ENCODE results near the gene TEX38.

Gene TEX38

GRCh38 chr1:46675549-46676314 is 4.1 kb downstream of the TEX38 start:
- no peak overlapping the region; the same call in 1 of the 2 replicates for H3K9ac ChIP-seq (ENCODE audit: low read depth, low read length)
- peaks cover 31% of the 10 kb centered on the region for H3K4me1 ChIP-seq (ENCODE audit: control insufficient read depth, insufficient read depth, low read length)
- H3K27me3 ChIP-seq (ENCODE audit: control insufficient read depth, insufficient read depth, low read length) = no peaks in the 10 kb centered on the region
- H3K27ac ChIP-seq (ENCODE audit: low read depth, low read length) = peak overlapping the region; percentile 56
- H3K36me3 ChIP-seq (ENCODE audit: control insufficient read depth, insufficient read depth, low read length) = peaks cover 54% of the 10 kb centered on the region
- no peak overlapping the region for H3K4me3 ChIP-seq (ENCODE audit: low read depth, low read length)
- H3K9me3 ChIP-seq (ENCODE audit: control insufficient read depth, insufficient read depth, low read length) = no peaks in the 10 kb centered on the region

- Histone ChIP-seq H3K27ac (ENCODE audit: low read depth, low read length) (no peak overlapping the region), H3K27me3 (ENCODE audit: control insufficient read depth, insufficient read depth, low read length) (no peaks in the 10 kb centered on the region), H3K36me3 (ENCODE audit: control insufficient read depth, insufficient read depth, low read length) (peaks cover 59% of the 10 kb centered on the region), H3K4me3 (ENCODE audit: low read depth, low read length) (no peak overlapping the region), H3K4me1 (ENCODE audit: control insufficient read depth, insufficient read depth, low read length) (peaks cover 31% of the 10 kb centered on the region), H3K9me3 (ENCODE audit: control insufficient read depth, insufficient read depth, low read length) (no peaks in the 10 kb centered on the region), H3K9ac (ENCODE audit: low read depth, low read length) (no peak overlapping the region)
Measured at GRCh38 chr1:46676531-46676930, 4.9 kb downstream of the TEX38 start.

GRCh38 chr1:46677339-46677738 is 5.7 kb downstream of the TEX38 start:
- no peaks in the 10 kb centered on the region for H3K9me3 ChIP-seq (ENCODE audit: control insufficient read depth, insufficient read depth, low read length)
- H3K36me3 ChIP-seq (ENCODE audit: control insufficient read depth, insufficient read depth, low read length) = peaks cover 67% of the 10 kb centered on the region
- peak overlapping the region; percentile 12; the same call in 1 of the 2 replicates for H3K4me3 ChIP-seq (ENCODE audit: low read depth, low read length)
- H3K9ac ChIP-seq (ENCODE audit: low read depth, low read length) = no peak overlapping the region
- H3K4me1 ChIP-seq (ENCODE audit: control insufficient read depth, insufficient read depth, low read length) = peaks cover 31% of the 10 kb centered on the region
- H3K27me3 ChIP-seq (ENCODE audit: control insufficient read depth, insufficient read depth, low read length) = no peaks in the 10 kb centered on the region
- H3K27ac ChIP-seq (ENCODE audit: low read depth, low read length) = peak overlapping the region; percentile 62

- Histone ChIP-seq H3K27ac (ENCODE audit: low read depth, low read length) (no peak overlapping the region), H3K36me3 (ENCODE audit: control insufficient read depth, insufficient read depth, low read length) (peaks cover 88% of the 10 kb centered on the region), H3K9ac (ENCODE audit: low read depth, low read length) (no peak overlapping the region), H3K4me1 (ENCODE audit: control insufficient read depth, insufficient read depth, low read length) (peaks cover 28% of the 10 kb centered on the region), H3K27me3 (ENCODE audit: control insufficient read depth, insufficient read depth, low read length) (no peaks in the 10 kb centered on the region), H3K4me3 (ENCODE audit: low read depth, low read length) (no peak overlapping the region), H3K9me3 (ENCODE audit: control insufficient read depth, insufficient read depth, low read length) (no peaks in the 10 kb centered on the region)
Measured at GRCh38 chr1:46679789-46680573, 8.3 kb downstream of the TEX38 start.

GRCh38 chr1:46681333-46682034 is 9.8 kb downstream of the TEX38 start:
- Histone ChIP-seq H3K4me3 (ENCODE audit: low read depth, low read length) (no peak overlapping the region), H3K27me3 (ENCODE audit: control insufficient read depth, insufficient read depth, low read length) (no peaks in the 10 kb centered on the region), H3K9me3 (ENCODE audit: control insufficient read depth, insufficient read depth, low read length) (no peaks in the 10 kb centered on the region), H3K36me3 (ENCODE audit: control insufficient read depth, insufficient read depth, low read length) (peaks cover 89% of the 10 kb centered on the region), H3K9ac (ENCODE audit: low read depth, low read length) (no peak overlapping the region), H3K27ac (ENCODE audit: low read depth, low read length) (no peak overlapping the region), H3K4me1 (ENCODE audit: control insufficient read depth, insufficient read depth, low read length) (peaks cover 15% of the 10 kb centered on the region)

GRCh38 chr1:46682064-46682463 is 10.4 kb downstream of the TEX38 start:
- Histone ChIP-seq H3K4me3 (ENCODE audit: low read depth, low read length) (no peak overlapping the region), H3K36me3 (ENCODE audit: control insufficient read depth, insufficient read depth, low read length) (peaks cover 90% of the 10 kb centered on the region), H3K9ac (ENCODE audit: low read depth, low read length) (no peak overlapping the region), H3K9me3 (ENCODE audit: control insufficient read depth, insufficient read depth, low read length) (no peaks in the 10 kb centered on the region), H3K27ac (ENCODE audit: low read depth, low read length) (no peak overlapping the region), H3K27me3 (ENCODE audit: control insufficient read depth, insufficient read depth, low read length) (no peaks in the 10 kb centered on the region), H3K4me1 (ENCODE audit: control insufficient read depth, insufficient read depth, low read length) (peaks cover 14% of the 10 kb centered on the region)

GRCh38 chr1:46684670-46685069 is 13.0 kb downstream of the TEX38 start:
- Histone ChIP-seq H3K9me3 (ENCODE audit: control insufficient read depth, insufficient read depth, low read length) (no peaks in the 10 kb centered on the region), H3K36me3 (ENCODE audit: control insufficient read depth, insufficient read depth, low read length) (peaks cover 97% of the 10 kb centered on the region), H3K27ac (ENCODE audit: low read depth, low read length) (no peak overlapping the region), H3K9ac (ENCODE audit: low read depth, low read length) (no peak overlapping the region), H3K4me3 (ENCODE audit: low read depth, low read length) (no peak overlapping the region), H3K27me3 (ENCODE audit: control insufficient read depth, insufficient read depth, low read length) (no peaks in the 10 kb centered on the region), H3K4me1 (ENCODE audit: control insufficient read depth, insufficient read depth, low read length) (no peaks in the 10 kb centered on the region)

- no peaks in the 10 kb centered on the region for H3K27me3 ChIP-seq (ENCODE audit: control insufficient read depth, insufficient read depth, low read length)
- peaks cover 100% of the 10 kb centered on the region for H3K36me3 ChIP-seq (ENCODE audit: control insufficient read depth, insufficient read depth, low read length)
- no peak overlapping the region for H3K9ac ChIP-seq (ENCODE audit: low read depth, low read length)
- no peak overlapping the region for H3K4me3 ChIP-seq (ENCODE audit: low read depth, low read length)
- H3K4me1 ChIP-seq (ENCODE audit: control insufficient read depth, insufficient read depth, low read length) = no peaks in the 10 kb centered on the region
- no peaks in the 10 kb centered on the region for H3K9me3 ChIP-seq (ENCODE audit: control insufficient read depth, insufficient read depth, low read length)
- no peak overlapping the region for H3K27ac ChIP-seq (ENCODE audit: low read depth, low read length)
Measured at GRCh38 chr1:46686255-46686654, 14.6 kb downstream of the TEX38 start.

- no peak overlapping the region for H3K9ac ChIP-seq (ENCODE audit: low read depth, low read length)
- no peaks in the 10 kb centered on the region for H3K9me3 ChIP-seq (ENCODE audit: control insufficient read depth, insufficient read depth, low read length)
- no peaks in the 10 kb centered on the region for H3K4me1 ChIP-seq (ENCODE audit: control insufficient read depth, insufficient read depth, low read length)
- peaks cover 100% of the 10 kb centered on the region for H3K36me3 ChIP-seq (ENCODE audit: control insufficient read depth, insufficient read depth, low read length)
- no peak overlapping the region for H3K4me3 ChIP-seq (ENCODE audit: low read depth, low read length)
- H3K27ac ChIP-seq (ENCODE audit: low read depth, low read length) = no peak overlapping the region
- H3K27me3 ChIP-seq (ENCODE audit: control insufficient read depth, insufficient read depth, low read length) = no peaks in the 10 kb centered on the region
Measured at GRCh38 chr1:46687093-46687659, 15.5 kb downstream of the TEX38 start.

- no peaks in the 10 kb centered on the region for H3K27me3 ChIP-seq (ENCODE audit: control insufficient read depth, insufficient read depth, low read length)
- H3K27ac ChIP-seq (ENCODE audit: low read depth, low read length) = peak overlapping the region; percentile 32
- no peaks in the 10 kb centered on the region for H3K9me3 ChIP-seq (ENCODE audit: control insufficient read depth, insufficient read depth, low read length)
- no peak overlapping the region for H3K4me3 ChIP-seq (ENCODE audit: low read depth, low read length)
- peaks cover 95% of the 10 kb centered on the region for H3K36me3 ChIP-seq (ENCODE audit: control insufficient read depth, insufficient read depth, low read length)
- no peak overlapping the region for H3K9ac ChIP-seq (ENCODE audit: low read depth, low read length)
- no peaks in the 10 kb centered on the region for H3K4me1 ChIP-seq (ENCODE audit: control insufficient read depth, insufficient read depth, low read length)
Measured at GRCh38 chr1:46687921-46688509, 16.4 kb downstream of the TEX38 start.

Measured in HUES48 (cell line).